Activated naive CD4-positive, alpha-beta T cell treated with anti-CD3 and anti-CD28 coated beads for 36 hours (primary cell): ENCODE measurements around the gene GRAMD1B. TPM values are rescaled to one million over a fixed set of nuclear protein-coding genes. Genes with fewer than 3 reads are reported as not detected.

Source experiments
- CTCF ChIA-PET: fragments of 350-600 bp; sonication (Branson Sonifier 250); formaldehyde crosslinking; loops from one replicate; lab custom pipeline; 2021; ENCODE audit warnings: antibody characterized with exemption; lab: Charles Lee
- DNase-seq: peaks from one replicate; pipeline ENCODE4 v3.0.0-alpha.2; 2020
- H3K27ac Mint-ChIP-seq: one replicate; pipeline ENCODE4 v1.8.0; 2021; ENCODE audit warnings: mild to moderate bottlenecking, mixed read lengths
- H3K27me3 Mint-ChIP-seq: one replicate; pipeline ENCODE4 v1.8.0; 2021; ENCODE audit warnings: low read depth, mixed read lengths
- H3K36me3 Mint-ChIP-seq: one replicate; pipeline ENCODE4 v1.8.0; 2021; ENCODE audit warnings: low read depth, mixed read lengths
- H3K4me1 Mint-ChIP-seq: one replicate; pipeline ENCODE4 v1.8.0; 2021; ENCODE audit warnings: low read depth, mixed read lengths
- H3K4me3 Mint-ChIP-seq: one replicate; pipeline ENCODE4 v1.8.0; 2021; ENCODE audit warnings: mild to moderate bottlenecking, moderate library complexity, mixed read lengths
- H3K9me3 Mint-ChIP-seq: one replicate; pipeline ENCODE4 v1.8.0; 2021; ENCODE audit warnings: mixed read lengths
- intact Hi-C: fragments of 100-400 bp; cut with micrococcal nuclease; formaldehyde crosslinking; loops from one replicate; pipeline ENCODE4 v1.15.1; 2023
- total RNA-seq, 2 experiments: library from RNA; stranded (reverse); gene quantifications; one replicate each; pipeline ENCODE4 v1.2.3, GENCODE V29; 2021

Gene GRAMD1B
- total RNA-seq, 2 experiments from 2014 or later = 43.7 to 47.2 TPM

DNA sequence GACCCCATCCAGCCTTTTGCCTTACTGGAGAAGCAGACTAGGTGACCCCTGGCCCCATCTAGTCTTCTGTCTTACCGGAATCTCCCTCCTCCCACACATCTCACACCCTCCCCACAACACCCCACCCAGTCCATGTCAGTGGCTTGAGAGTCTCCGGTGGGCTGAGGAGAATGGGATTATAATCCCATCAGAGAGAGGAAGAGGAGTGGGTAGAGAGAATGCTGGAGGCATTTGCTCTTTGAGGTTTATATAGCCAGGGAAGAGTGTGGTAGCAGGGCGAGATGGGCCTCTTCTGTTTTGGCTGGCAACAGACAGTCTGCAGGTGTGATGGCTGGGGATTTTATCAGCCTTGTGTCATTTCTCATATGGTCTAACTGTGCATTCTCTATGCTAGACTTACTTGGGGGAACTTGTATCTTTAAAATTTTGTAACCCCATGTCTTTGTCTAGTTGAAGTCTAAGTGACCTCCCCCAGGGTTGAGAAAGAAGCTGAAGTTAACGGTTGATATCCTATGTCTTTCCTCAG is 50.3 kb downstream of the GRAMD1B start:
- no peaks in the 10 kb centered on the region for H3K9me3 Mint-ChIP-seq
- H3K27me3 Mint-ChIP-seq = no peaks in the 10 kb centered on the region
- CTCF ChIA-PET = interaction anchor here (0.6 to 7.8 kb wide), 12 partner anchors 42 to 369 kb away, joined by 3 to 129 read pairs (median 4); no protein-coding TSS in a partner anchor
- no peak overlapping the region for H3K4me3 Mint-ChIP-seq
- peaks cover 32% of the 10 kb centered on the region for H3K36me3 Mint-ChIP-seq
- H3K27ac Mint-ChIP-seq = no peak overlapping the region
- H3K4me1 Mint-ChIP-seq = peaks cover 33% of the 10 kb centered on the region
- DNase-seq = no peak
- intact Hi-C loops = no loop called here

DNA sequence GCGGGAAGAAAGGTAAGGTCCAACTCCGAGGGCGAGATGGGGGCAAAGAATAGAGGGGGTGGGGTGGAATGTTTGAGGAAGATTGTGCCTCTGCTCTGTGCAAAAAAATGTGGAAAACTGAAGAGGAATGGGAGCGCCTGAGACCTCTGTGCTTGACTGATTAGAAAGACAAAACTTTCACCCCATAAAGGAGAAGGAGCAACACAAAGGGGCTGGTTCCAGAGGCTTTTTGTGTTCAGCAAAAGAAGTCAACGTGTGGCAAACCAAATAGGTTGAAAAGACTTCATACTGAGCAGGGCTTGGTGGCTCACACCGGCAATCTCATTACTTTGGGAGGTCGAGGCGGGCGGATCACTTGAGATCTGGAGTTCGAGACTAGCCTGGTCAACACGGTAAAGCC is 50.8 kb downstream of the GRAMD1B start:
- intact Hi-C loops = no loop called here
- Mint-ChIP-seq H3K4me1 (peaks cover 33% of the 10 kb centered on the region), H3K27ac (no peak overlapping the region), H3K27me3 (no peaks in the 10 kb centered on the region), H3K4me3 (no peak overlapping the region), H3K36me3 (peaks cover 30% of the 10 kb centered on the region), H3K9me3 (no peaks in the 10 kb centered on the region)
- no peak for DNase-seq
- CTCF ChIA-PET = interaction anchor here (0.7 to 7.8 kb wide), 4 partner anchors 73 to 181 kb away, joined by 3 to 129 read pairs (median 4); no protein-coding TSS in a partner anchor

DNA sequence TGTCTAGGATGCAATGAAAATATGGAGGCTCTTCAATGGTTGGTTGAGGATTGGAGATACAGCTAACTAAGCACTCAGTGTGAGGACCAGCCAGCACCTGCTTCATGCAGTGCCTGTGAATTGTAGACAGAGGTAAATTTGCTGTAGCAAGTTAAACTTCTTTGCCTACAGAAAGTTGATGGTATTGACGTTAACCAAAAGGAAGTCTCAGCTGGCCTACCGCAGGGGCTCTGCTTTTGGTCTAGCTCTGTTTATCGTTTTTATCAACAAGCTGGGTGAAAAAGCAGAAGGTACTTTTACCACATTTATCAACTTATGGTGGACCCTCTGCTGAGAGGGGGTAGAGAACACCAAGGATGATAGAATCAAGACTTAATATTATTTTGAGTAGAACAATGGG is 51.6 kb downstream of the GRAMD1B start:
- peaks cover 30% of the 10 kb centered on the region for H3K36me3 Mint-ChIP-seq
- H3K4me3 Mint-ChIP-seq = no peak overlapping the region
- H3K9me3 Mint-ChIP-seq = no peaks in the 10 kb centered on the region
- no peak for DNase-seq
- peaks cover 33% of the 10 kb centered on the region for H3K4me1 Mint-ChIP-seq
- H3K27me3 Mint-ChIP-seq = no peaks in the 10 kb centered on the region
- CTCF ChIA-PET = interaction anchor here (0.6 to 7.8 kb wide), 4 partner anchors 45 to 182 kb away, joined by 3 to 129 read pairs (median 4); no protein-coding TSS in a partner anchor
- H3K27ac Mint-ChIP-seq = no peak overlapping the region
- intact Hi-C loops = no loop called here

DNA sequence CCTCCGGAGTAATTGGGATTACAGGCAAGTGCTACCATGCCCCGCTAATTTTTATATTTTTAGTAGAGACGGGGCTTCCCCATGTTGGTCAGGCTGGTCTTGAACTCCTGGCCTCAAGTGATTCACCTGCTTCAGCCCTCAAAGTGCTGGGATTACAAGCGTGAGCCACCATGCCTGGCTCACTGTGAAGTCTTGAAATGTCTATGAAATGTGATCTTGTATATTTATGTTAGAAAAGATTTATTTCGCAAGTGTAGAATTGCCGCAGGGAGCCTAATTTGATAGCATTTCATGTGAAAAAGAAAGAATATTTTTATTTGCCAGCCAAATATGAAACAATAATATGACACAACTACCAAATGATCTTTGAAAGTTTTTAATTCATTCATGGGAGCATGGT is 52.1 kb downstream of the GRAMD1B start:
- Mint-ChIP-seq H3K9me3 (no peaks in the 10 kb centered on the region), H3K27ac (no peak overlapping the region)

DNA sequence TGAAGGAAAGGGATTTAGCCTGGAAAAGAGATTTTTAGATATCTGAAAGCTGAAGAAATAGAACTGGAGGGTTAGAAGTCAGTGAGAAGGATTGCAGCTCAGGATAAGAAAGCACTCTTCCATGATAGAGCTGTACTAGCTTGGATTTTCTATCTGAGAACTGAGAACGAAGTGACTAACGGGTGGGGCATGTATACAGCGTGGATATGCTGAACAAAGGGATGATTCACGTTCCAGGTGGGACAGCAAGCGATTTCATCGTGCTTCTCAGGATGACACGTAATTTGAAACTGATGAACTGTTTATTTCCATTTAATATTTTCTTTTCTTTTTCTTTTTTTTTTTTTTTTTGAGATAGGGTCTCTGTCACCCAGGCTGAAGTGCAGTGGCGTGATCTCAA is 53.0 kb downstream of the GRAMD1B start:
- peak; percentile 40 for DNase-seq
- Mint-ChIP-seq H3K27me3 (no peaks in the 10 kb centered on the region), H3K4me1 (peaks cover 29% of the 10 kb centered on the region), H3K4me3 (no peak overlapping the region), H3K27ac (no peak overlapping the region), H3K36me3 (peaks cover 30% of the 10 kb centered on the region), H3K9me3 (no peaks in the 10 kb centered on the region)
- CTCF ChIA-PET = interaction anchor here (0.7 to 1.0 kb wide), 8 partner anchors 10 to 159 kb away, joined by 3 to 7 read pairs (median 4); no protein-coding TSS in a partner anchor
- intact Hi-C loops = no loop called here

More for the DNA sequence above, 52.1 kb downstream of the GRAMD1B start:
- H3K4me3 Mint-ChIP-seq = no peak overlapping the region
- no peak for DNase-seq
- CTCF ChIA-PET = interaction anchor here (0.6 to 7.8 kb wide), 4 partner anchors 46 to 183 kb away, joined by 3 to 129 read pairs (median 4); no protein-coding TSS in a partner anchor
- peaks cover 31% of the 10 kb centered on the region for H3K36me3 Mint-ChIP-seq
- peaks cover 33% of the 10 kb centered on the region for H3K4me1 Mint-ChIP-seq
- H3K27me3 Mint-ChIP-seq = no peaks in the 10 kb centered on the region
- intact Hi-C loops = no loop called here

DNA sequence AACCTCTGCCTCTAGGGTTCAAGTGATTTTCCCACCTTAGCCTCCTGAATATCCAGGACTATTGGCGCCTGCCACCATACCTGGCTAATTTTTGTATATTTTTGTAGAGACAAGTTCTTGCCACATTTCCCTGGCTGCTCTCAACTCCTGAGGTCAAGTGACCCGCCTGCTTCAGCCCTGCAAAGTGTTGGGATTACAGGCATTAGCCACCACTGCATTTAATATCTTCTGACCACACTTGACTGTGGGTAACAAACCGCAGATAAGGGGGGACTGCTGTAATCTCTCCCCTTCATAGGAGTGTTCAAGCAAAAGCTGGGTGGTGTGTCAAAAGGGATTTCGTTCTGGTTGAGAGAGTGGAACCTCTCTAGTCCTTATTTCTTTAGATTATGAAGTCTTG is 53.4 kb downstream of the GRAMD1B start:
- intact Hi-C loops = no loop called here
- Mint-ChIP-seq H3K4me1 (peaks cover 26% of the 10 kb centered on the region), H3K27ac (no peak overlapping the region), H3K4me3 (no peak overlapping the region), H3K9me3 (no peaks in the 10 kb centered on the region), H3K36me3 (peaks cover 27% of the 10 kb centered on the region), H3K27me3 (no peaks in the 10 kb centered on the region)
- no peak for DNase-seq
- CTCF ChIA-PET = interaction anchor here (0.7 to 1.0 kb wide), 6 partner anchors 10 to 159 kb away, joined by 3 to 7 read pairs (median 4); no protein-coding TSS in a partner anchor

DNA sequence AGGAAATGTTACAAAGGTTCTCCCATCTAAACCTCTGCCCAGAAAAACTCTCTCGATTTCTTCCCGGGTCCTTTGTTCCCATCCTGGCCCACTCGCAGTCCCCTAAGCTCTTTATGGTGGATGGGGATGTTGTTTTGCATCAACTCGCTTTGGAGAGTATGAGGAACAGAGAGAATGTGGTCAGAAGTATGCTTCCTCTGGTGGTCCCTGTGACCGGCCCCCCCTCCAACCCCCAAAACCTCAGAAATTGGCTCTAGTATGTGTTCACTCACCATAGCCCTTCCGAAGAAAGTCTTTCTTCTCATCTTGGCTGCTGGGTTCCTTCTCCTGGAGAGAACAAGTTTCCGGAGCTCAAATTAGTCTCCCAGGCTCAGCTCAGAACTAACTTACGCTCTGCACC is 54.4 kb downstream of the GRAMD1B start:
- Mint-ChIP-seq H3K36me3 (peaks cover 27% of the 10 kb centered on the region), H3K27me3 (no peaks in the 10 kb centered on the region), H3K9me3 (no peaks in the 10 kb centered on the region), H3K4me3 (no peak overlapping the region), H3K27ac (no peak overlapping the region), H3K4me1 (peaks cover 26% of the 10 kb centered on the region)
- no peak for DNase-seq
- intact Hi-C loops = no loop called here
- CTCF ChIA-PET = interaction anchor here (1.0 kb wide), 1 partner anchor 77 kb away, joined by 3 read pairs; no protein-coding TSS in a partner anchor

DNA sequence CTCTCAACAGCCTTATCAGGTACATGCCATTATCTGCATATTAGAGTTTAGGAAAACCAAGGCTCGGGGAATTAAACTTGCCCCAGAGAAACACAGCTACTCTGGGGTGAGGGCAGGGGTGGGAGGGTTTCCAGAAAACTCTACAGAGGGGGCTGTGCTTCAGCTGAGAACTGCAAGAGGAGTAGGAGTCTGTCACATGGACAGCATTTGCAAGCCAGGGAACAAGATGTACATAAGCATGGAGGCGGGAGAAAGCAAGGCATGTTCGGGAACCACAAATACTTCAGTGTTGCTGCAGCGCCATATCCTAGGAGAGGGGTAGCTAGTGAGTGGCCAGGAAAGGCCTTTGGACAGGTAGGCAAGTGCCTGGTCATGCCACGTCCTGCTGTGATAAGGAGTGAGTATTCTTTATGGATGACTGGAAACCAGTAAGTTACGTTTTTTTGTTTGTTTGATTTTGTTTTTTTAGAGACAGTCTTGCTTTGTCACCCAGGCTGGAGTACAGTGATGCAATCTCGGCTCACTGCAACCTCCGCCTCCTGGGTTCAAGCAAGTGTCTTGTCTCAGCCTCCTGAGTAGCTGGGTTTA is 57.2 kb downstream of the GRAMD1B start:
- no peak for DNase-seq
- Mint-ChIP-seq H3K27me3 (no peaks in the 10 kb centered on the region), H3K4me1 (peaks cover 13% of the 10 kb centered on the region), H3K36me3 (peaks cover 17% of the 10 kb centered on the region), H3K27ac (no peak overlapping the region), H3K4me3 (no peak overlapping the region), H3K9me3 (no peaks in the 10 kb centered on the region)
- intact Hi-C loops = no loop called here
- CTCF ChIA-PET = interaction anchor here (1.2 kb wide), 1 partner anchor 74 kb away, joined by 4 read pairs; no protein-coding TSS in a partner anchor

DNA sequence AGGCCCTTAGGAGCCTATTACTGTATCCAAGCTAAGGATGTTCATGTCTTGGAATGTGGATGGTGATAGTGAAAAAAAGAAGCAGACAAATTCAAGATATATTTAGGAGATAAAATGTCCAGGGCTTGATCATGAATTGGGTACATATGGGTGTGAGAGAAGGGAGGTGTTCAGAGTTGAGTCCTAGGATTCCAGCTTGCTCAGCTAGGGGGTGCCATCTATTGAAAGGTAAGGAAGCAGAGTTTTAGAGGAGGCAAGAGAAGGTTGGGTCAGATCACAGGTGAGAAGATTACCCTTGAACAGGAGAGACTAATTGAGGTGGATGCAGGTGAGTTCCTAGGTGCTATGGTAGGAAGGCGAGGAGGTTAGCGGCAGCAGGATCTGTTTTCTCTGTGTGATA is 60.5 kb downstream of the GRAMD1B start:
- no peak for DNase-seq
- intact Hi-C loops = no loop called here
- Mint-ChIP-seq H3K4me3 (no peak overlapping the region), H3K36me3 (peaks cover 2% of the 10 kb centered on the region), H3K27me3 (no peaks in the 10 kb centered on the region), H3K4me1 (no peaks in the 10 kb centered on the region), H3K9me3 (no peaks in the 10 kb centered on the region), H3K27ac (no peak overlapping the region)
- CTCF ChIA-PET = interaction anchor here (0.6 kb wide), 1 partner anchor 31 kb away, joined by 3 read pairs; no protein-coding TSS in a partner anchor

DNA sequence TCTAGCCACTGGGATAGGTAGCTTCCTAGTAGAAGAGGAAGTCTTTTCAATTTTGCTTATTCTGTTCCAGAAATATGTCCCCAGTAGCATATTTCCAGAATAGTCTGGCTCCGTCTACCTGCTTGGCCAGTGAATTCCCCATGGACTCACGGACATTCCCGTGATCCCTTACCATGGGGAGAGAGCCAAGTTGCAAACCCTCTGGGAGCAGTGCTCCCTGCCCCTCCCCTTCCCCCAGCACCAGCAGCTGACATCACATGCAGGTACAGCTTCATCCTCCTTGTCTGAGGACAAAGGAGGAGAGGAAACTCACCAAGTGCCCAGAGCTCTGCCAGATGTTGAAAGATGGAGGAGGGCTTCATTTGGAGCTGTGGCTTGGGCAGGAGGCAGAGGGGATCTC is 61.2 kb downstream of the GRAMD1B start:
- Mint-ChIP-seq H3K27me3 (no peaks in the 10 kb centered on the region), H3K27ac (no peak overlapping the region), H3K4me1 (no peaks in the 10 kb centered on the region), H3K36me3 (peaks cover 2% of the 10 kb centered on the region), H3K9me3 (no peaks in the 10 kb centered on the region), H3K4me3 (no peak overlapping the region)
- DNase-seq = no peak
- intact Hi-C loops = no loop called here
- CTCF ChIA-PET = interaction anchor here (0.6 kb wide), 1 partner anchor 140 kb away, joined by 3 read pairs; no protein-coding TSS in a partner anchor

DNA sequence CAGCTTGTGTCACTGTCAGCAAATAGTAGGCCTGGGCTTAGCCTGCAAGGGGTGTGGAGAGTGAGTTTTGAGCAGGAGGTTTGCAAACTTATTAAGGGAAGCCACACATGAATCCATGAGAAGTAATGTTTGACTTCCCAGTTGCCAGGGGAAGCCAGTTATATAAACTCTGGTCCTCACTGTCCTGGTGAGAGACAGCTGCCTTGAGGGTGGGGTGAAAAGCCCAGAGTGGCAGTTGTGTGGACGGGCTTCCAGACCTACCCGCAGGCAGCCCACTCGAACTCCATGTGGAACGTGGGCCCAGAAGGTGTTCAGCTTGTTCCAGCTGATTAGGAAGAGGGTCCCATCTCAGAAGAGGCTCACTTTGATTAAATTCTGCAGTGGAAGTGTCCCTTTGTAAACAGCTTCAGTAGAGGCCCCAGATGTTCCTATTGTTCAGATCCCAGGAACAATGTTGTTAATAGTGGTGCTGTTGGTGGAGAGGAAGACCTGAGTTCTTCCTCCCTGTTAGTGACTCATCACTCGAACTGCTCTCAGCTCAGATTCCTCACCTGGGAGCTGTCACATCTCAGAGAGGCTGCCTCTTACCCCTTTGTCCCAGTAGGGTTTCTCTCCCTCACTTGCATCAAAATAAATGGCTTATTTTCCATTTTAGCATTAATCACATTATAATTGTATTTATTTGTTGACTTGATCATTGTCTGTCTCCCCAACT is 63.4 kb downstream of the GRAMD1B start:
- no peak for DNase-seq
- Mint-ChIP-seq H3K27me3 (no peaks in the 10 kb centered on the region), H3K27ac (no peak overlapping the region), H3K9me3 (no peaks in the 10 kb centered on the region), H3K36me3 (no peaks in the 10 kb centered on the region), H3K4me1 (no peaks in the 10 kb centered on the region), H3K4me3 (no peak overlapping the region)
- intact Hi-C loops = no loop called here
- CTCF ChIA-PET = interaction anchor here (0.6 to 1.1 kb wide), 4 partner anchors 15 to 230 kb away, joined by 3 to 4 read pairs (median 4); no protein-coding TSS in a partner anchor
